DOHH2 (cell line): ENCODE results near the gene ABHD14A.

Experiments
- CTCF ChIP-seq: fragments of 200-600 bp; sonication (generic); IDR thresholded peaks from one replicate; pipeline ENCODE4 v1.5.1; 2014; ENCODE audit warnings: antibody characterized with exemption, mild to moderate bottlenecking, low read depth, low read length; ENCODE audit not compliant: poor library complexity, severe bottlenecking
- EZH2phosphoT487 ChIP-seq: fragments of 200-600 bp; sonication (generic); IDR thresholded peaks from 2 replicates; pipeline ENCODE4 v1.6.1; 2017; ENCODE audit warnings: borderline replicate concordance, mild to moderate bottlenecking, antibody characterized with exemption, low read length, moderate library complexity, mixed read lengths

- TF ChIP-seq CTCF (no peak), EZH2phosphoT487 (no peak)
These were observed 19.7 kb downstream of the ABHD14A start for GRCh38 chr3:51994530-51994929.
